ENCODE results near the gene NOXA1. TPM values are rescaled to one million over a fixed set of nuclear protein-coding genes. Genes with fewer than 3 reads are reported as not detected.

The NOXA1 gene
- total RNA-seq, 1 donor: not detected

GRCh38 chr9:137477778-137478612 is 54.8 kb downstream of the NOXA1 start:
- DNase-seq (ENCODE audit: low read depth): no peak
- no peak for TF ChIP-seq CTCF (IDR thresholded peaks at IDR 0.05; ENCODE audit: insufficient read depth, low read depth, low read length)
- H3K4me3 ChIP-seq (ENCODE audit: low read depth, low read length): no peak overlapping the region

DNA sequence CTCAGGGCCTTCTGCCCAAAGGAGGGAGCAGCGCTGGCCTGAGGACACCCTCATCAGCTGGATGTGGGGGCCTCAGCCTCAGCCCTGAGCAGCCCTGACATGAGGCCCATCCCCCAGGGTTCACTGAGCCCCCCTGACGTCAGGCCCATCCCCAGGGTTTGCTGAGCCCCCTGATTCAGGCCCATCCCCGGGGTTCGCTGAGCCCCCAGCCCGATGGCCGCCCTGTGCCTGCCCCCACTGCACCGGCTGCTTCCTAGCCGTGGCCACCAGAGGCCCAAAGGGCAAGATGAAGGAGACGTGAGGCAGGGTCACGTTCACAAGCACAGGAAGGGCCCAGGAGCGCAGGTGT is 55.4 kb downstream of the NOXA1 start:
- no peak overlapping the region for H3K4me3 ChIP-seq (ENCODE audit: low read depth, low read length)
- no peak for DNase-seq (ENCODE audit: low read depth)
- no peak for TF ChIP-seq CTCF (IDR thresholded peaks at IDR 0.05; ENCODE audit: insufficient read depth, low read depth, low read length)

DNA sequence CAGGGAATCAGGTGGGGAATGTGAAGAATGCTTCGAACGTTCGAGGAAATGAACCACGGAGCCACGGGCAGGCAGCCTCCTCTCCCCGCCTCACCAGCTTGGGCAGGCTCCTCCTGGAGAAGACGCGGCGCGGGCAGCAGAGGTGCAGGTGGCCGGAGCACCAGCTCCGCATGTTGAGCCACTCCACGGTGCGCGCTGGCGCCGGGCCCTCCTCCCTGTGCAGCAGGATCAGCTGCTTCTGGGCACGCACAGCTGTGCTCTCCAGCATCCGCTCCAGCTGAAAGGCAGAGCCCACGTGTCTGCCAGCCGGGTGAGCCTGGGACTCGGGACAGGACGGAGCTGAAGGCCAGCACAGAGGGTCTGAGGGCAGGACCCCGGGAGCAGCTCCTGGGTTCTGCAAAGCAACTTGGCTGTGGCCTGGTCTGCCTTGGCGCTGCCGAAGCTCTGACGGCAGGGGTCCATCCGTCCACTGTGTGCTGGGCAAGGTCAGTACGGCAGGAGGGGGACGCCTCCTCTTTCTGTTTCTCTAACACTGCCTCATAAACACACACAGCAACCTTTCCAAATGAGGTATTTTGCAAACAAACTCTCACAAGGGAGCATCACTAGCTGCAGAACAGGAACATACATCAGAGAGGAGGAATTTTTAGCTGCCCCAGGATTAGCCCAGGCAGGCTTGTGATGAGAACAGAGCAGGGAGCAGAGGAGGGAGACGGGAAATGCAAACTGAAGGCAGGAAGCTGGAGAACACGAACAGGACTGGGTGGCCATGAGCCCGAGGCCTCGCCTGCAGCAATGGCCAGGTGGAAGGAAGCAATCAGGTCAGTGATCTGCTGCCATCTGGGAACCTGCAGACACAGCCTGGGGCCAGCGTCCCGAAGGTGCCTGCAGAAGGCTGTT is 56.0 kb downstream of the NOXA1 start:
- H3K4me3 ChIP-seq (ENCODE audit: low read depth, low read length): no peak overlapping the region
- TF ChIP-seq CTCF (IDR thresholded peaks at IDR 0.05; ENCODE audit: insufficient read depth, low read depth, low read length): no peak
- peak; percentile 17 for DNase-seq (ENCODE audit: low read depth)

DNA sequence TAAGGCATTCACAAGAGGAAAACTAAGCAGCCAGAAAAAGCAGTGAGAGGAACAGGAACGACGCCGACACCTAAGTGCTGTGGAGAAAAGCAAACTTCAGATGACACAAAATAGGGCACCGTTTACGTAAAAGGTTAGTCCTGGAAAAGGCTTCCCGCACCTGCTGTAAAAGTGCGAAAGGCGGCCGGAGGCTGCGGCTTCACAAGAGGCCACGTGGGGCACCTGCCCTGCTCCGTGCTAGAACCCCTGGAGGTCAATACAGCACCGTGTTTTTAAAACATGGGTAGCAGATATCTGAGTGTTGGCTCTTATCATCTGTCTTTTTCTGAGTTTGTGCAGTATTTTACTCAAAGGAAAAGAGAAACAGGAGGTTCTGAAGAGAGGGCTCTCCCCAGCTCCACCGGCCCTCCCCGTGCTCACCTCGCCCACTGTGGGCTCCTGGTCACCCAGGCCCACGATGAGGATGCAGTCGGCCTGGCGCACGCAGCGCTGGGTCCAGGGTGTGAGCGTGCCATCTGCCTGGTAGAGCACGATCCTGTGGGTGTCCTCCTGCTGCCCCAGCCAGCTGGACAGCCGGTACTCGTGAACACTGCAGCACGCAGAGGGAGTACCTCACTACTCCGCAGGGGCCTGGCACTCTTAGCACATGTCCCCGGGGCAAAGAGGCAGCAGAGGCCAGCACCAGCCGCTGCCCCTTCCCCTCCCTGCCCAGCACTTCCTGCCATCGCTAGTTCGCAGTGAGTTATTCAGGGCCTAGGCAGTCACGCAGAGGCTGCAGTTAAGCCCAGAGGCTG is 56.9 kb downstream of the NOXA1 start:
- no peak for TF ChIP-seq CTCF (IDR thresholded peaks at IDR 0.05; ENCODE audit: insufficient read depth, low read depth, low read length)
- no peak for DNase-seq (ENCODE audit: low read depth)

DNA sequence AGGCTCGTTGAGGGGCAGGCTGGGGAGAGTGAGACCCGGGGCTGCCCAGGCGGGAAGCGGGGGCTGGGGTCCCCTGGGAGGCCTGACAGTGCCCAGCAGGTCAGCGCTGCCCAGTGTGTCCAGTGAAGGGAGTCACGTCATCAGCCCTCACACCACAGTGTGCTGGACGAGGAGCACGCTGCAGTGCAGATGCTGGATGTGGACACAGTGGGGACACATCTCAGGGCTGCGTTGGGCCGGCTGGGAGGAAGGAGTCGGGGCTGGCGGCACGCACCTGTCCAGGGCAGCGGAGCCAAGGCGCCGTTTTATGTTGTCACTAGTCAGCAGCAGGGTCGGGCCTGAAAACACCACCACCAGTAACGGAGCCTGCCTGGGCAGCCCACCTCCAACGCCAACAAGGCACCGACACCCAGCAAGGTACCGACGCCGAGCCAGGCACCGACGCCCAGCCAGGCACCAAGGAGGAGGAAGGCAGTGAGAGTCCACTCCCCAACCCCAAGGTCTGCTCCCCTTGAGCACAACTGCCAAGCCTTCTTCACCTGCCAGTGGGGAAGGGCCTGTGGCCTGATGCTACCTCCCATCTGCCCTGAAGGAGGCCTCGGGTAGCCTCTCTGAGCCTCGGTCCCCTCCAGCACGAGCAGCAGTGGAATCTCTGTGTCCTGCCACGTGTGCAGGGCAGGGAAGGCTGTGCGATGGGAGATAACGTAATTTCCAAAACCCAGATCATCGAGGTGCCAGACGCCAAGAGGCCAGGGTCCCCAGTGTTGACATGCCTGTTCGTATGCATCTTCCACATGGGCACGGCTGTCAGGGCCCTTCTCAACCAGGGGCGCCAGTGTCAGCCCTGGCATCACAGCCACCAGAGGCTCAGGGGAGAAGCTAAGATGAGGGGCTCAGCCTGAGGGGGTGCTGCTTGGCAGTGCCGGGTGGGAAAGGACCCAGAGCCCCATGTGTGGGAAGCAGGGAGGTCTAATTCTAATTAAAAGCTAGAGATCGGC is 57.8 kb downstream of the NOXA1 start:
- DNase-seq (ENCODE audit: low read depth): no peak
- no peak for TF ChIP-seq CTCF (IDR thresholded peaks at IDR 0.05; ENCODE audit: insufficient read depth, low read depth, low read length)

More for the DNA sequence above, 56.9 kb downstream of the NOXA1 start:
- H3K4me3 ChIP-seq (ENCODE audit: low read depth, low read length): no peak overlapping the region

More for the DNA sequence above, 57.8 kb downstream of the NOXA1 start:
- no peak overlapping the region for H3K4me3 ChIP-seq (ENCODE audit: low read depth, low read length)

Measured in fibroblast of villous mesenchyme (primary cell).